NCI-H2196 treated with DMSO at 0.1 percent for 48 hours (cell line): ENCODE measurements around the gene C10orf90.

Experiments
- DNase-seq: peaks from one replicate; lab custom pipeline; 2025; ENCODE audit not compliant: unreplicated experiment; lab: John Stamatoyannopoulos, UW

C10orf90 gene

GRCh38 chr10:126637501-126637900 is 33.0 kb downstream of the C10orf90 start:
- DNase-seq, result no peak

- DNase-seq, result no peak
These were observed 35.6 kb downstream of the C10orf90 start for GRCh38 chr10:126634911-126635310.

GRCh38 chr10:126634347-126634746 is 36.1 kb downstream of the C10orf90 start:
- DNase-seq, result no peak

- DNase-seq, result no peak
These were observed 37.8 kb downstream of the C10orf90 start for GRCh38 chr10:126632705-126633104.

- DNase-seq, result no peak
These were observed 40.4 kb downstream of the C10orf90 start for GRCh38 chr10:126629925-126630624.

- DNase-seq, result no peak
These were observed 41.7 kb downstream of the C10orf90 start for GRCh38 chr10:126628746-126629145.

- no peak for DNase-seq
These were observed 48.6 kb downstream of the C10orf90 start for GRCh38 chr10:126621846-126622245.

GRCh38 chr10:126618466-126618865 is 52.0 kb downstream of the C10orf90 start:
- DNase-seq, result no peak

GRCh38 chr10:126617733-126618132 is 52.8 kb downstream of the C10orf90 start:
- no peak for DNase-seq

GRCh38 chr10:126617208-126617607 is 53.3 kb downstream of the C10orf90 start:
- DNase-seq, result no peak

- DNase-seq, result no peak
These were observed 53.8 kb downstream of the C10orf90 start for GRCh38 chr10:126616737-126617136.

- no peak for DNase-seq
These were observed 59.2 kb downstream of the C10orf90 start for GRCh38 chr10:126611303-126611702.

GRCh38 chr10:126609566-126609965 is 60.9 kb downstream of the C10orf90 start:
- DNase-seq, result peak; percentile 5

GRCh38 chr10:126599949-126600682 is 70.4 kb downstream of the C10orf90 start:
- no peak for DNase-seq

GRCh38 chr10:126598009-126598408 is 72.5 kb downstream of the C10orf90 start:
- DNase-seq, result no peak

- no peak for DNase-seq
These were observed 73.3 kb downstream of the C10orf90 start for GRCh38 chr10:126597211-126597610.

- DNase-seq, result no peak
These were observed 73.9 kb downstream of the C10orf90 start for GRCh38 chr10:126596472-126597016.

- DNase-seq, result no peak
These were observed 75.3 kb downstream of the C10orf90 start for GRCh38 chr10:126595160-126595559.

- DNase-seq, result no peak
These were observed 76.4 kb downstream of the C10orf90 start for GRCh38 chr10:126593968-126594701.

- DNase-seq, result no peak
These were observed 77.6 kb downstream of the C10orf90 start for GRCh38 chr10:126592901-126593300.

GRCh38 chr10:126588024-126588423 is 82.5 kb downstream of the C10orf90 start:
- DNase-seq, result no peak

GRCh38 chr10:126586878-126587277 is 83.6 kb downstream of the C10orf90 start:
- no peak for DNase-seq
